AML-193 (cell line): ENCODE data around the gene MYO5B.

Experiments
- DNase-seq, 2 experiments: peaks; one replicate each; lab custom pipeline; 2025; lab: John Stamatoyannopoulos, UW

The MYO5B gene

DNA sequence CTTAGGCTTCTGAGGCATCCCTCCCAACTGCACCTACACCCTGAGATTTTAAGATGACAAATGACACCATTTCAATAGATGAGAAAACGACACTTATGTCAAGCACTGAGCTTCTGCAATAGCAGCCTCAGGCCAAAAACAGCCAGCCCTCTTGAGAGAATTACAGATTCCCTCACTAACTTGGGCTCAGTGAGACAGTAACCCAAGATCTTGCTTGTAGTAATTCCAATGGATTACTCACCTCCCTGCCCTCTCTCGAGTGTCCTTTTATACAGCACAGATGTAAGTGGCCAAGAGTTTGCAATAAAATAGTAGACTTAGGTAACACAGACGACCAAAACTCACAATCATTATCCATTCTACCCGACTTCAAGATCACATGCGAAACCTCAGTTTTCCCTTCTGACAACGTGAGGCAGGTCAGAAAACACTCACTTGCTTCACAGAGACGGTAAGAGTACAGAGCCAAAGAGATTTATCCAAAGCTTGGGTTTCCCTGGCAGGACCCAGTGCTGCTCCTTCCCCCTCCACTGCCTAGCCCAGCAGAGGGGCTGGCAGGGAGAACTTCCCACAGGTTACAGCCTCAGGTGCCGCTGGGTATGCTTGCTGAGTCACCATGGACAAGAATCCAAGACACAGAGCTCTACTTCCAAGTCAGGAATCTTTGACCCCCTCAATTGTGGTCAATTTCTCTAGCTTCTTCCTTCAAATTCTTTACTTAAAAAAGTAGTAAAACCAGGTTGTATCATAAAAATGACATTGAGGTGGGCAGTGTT is 181.4 kb downstream of the MYO5B start:
- no peak for DNase-seq

DNA sequence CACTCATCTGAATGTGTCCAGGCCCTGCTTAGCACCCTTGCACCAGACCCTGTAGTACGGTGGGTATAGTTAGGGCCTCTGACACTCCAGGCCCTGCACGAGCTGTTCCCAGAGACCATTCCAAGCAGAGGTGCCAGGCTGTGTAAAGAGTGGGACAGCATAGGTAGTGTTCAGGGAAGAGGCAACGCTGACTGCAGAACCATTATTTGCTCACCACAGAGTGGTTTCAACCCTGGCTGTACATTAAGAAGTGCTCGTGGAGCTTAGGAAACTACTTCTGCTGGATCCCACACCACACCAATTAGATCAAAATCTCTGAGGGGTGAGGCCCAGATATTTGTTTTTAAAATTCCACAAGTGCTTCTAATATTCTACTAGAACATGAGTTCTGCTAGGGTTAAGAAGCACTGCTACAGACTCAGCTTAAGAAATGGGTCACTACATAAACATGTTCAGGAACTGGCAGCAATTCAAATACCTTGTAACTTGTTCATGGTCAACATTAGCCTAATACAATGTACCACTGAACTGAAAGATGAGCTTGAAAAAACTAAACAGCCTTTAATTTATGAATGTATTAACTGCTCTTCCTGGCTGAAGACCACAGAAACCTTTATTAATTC is 183.0 kb downstream of the MYO5B start:
- no peak for DNase-seq

DNA sequence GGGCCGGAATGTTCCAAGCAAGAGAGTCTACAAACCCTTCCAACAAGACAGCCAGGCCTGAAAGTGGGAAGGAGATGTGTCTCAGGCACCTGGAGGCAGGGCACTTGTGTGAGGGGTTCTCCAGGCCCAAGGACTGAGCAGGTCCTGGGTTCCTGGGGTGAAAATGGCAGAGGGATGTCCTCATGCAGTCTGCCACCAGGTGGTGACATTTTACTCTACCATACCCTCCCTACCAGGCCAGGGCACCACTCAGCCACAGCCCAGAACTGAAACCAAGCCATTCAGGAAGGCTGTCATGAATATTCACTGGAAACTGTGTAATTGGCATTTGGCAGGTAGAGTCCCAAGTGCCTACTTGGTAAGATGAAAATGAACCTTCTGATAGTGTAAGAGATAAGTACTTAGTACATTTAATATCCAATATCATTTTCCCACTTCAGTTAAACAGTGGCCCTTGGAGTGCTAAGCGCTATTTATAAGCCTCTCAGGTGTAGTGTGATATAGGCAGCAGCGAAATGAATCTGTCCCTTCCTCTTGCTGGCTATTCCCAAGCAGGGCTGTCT is 185.1 kb downstream of the MYO5B start:
- peak; percentile 43 to 61 for DNase-seq

DNA sequence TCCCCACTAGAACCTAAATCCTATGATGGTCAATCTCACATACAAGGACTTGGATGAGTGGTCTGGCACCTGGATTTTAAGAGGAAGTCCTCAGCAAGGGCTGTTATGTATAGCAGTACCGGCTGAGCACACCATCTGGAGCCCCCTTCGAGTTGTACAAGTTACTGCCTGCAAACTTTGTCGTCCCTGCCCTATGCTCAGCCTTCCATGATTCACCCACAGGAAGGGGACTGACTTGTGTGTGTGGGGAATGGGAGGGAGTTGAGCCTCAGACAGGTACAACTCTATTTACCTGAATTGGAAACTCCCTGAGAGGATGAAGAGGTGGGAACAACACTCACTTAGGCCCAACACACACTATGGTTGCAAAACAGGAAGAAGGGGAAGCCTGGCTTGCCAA is 186.6 kb downstream of the MYO5B start:
- DNase-seq: no peak

DNA sequence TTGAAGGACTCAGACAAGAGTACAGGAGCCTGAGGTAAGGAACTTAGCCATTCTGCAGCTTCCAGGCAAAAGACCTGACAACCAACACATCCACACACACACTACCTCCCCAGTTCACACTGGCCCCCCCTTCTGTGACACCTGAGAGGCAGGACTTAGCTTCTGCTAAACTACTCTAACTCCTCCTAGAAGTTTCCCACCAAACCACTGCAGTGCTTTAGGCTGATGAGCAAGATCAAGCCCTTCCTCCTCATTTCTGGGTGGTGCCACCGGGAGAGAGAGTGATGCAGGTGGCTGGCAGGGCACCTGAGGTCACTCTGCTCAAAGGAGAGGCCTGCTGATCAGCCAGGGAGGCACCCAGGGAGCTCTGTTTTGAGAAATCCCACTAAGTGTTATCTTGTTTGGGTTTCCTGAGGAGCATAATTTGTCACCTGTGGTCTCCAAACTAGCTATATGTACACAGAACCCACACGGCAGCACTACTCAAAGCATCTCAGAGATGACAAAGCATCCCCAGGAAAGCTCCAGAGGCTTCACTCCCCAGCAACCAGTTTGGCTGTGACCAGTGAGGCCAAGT is 188.4 kb downstream of the MYO5B start:
- DNase-seq: no peak

DNA sequence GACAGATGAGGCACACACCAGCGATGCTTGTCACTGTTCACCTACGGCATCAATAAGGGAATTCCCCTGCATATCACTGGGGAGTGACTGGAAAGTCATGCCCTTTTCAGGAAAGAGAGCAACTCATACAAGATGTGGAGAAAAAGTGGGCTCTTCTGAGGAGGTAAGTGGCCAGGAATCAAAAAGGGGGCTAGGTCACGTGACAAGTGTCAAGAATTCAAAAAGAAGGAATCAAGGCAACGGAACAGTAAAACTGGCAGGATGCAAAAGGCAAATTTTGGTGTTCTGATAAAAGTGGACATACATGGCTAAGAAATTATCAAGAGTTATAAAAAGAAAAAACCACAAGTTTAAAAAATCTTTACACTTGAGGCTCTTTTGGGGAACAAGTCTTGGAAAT is 190.9 kb downstream of the MYO5B start:
- DNase-seq: no peak

DNA sequence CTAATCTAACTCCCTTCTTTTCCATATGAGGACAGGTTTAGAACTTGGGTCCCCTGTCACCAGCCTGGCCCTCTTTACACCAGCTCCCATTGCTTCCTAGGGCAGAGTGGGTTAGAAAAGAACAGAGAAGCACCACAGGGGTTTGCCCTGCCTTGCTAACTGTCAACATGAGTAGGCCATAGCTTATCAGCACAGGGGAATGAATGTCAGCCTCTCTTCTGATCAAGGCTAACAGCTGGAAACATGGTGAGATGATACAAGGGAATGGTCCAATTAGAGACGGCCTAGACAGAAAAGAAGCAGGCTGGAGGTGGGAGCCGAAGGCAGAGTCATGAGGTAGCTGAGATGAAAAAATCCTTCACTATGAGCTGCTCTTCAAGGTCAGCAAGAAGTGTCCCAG is 192.2 kb downstream of the MYO5B start:
- DNase-seq: no peak

DNA sequence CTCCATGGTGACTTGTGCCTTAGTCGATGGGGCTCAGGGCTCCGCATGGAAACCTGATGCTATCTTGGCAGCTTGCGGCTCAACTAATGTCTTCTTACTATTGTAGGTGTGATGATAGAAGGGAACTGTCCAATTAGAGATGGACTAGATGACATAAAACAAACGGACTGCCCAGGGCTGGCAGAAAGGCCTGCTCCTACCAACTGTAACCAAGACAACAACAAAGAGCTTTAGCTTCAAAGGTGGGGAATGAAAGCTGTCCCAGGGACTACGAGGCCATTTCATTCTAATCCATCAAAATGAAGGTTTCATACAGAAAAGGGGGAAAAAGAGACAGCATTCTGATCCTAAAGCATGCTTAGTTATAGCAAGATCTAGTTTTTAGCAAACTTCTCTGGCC is 194.7 kb downstream of the MYO5B start:
- DNase-seq: no peak

DNA sequence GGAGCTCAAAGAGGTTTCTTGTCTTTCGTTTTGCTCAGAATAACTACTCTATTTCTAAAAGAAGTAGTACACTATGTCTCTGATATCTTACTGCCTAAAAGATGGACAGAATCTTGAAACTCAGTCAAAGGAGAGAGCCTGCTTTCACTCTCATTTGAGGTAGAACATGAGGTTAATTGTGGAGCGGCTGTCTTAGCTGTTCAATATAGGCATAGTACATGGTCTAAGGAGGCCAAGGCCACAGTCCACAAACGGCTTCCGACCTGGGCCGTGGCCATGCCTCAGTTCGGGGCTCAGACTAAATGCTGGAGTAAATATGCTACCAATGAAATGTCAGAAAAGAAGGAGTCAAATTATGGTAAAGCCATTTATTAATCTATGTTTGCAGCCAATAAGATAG is 195.8 kb downstream of the MYO5B start:
- no peak for DNase-seq

DNA sequence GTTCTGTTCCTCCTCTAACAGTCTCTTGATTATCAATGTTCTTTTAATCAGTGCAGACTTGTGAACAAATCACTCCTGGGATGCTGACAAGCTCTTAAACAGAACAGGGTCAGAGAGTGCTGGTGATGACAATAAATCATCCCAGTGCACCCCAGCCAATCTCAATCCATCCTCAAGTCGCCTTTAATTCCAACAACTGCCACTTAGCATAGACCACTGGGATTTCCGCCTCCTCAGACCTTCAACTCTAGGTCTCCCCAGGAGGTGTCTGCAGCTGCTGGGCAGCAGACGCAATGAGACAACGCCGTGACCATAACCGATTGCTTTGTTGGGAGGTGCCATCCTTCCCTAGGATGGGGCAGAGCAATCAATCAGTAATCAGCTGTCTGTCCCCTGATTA is 197.4 kb downstream of the MYO5B start:
- DNase-seq: no peak

DNA sequence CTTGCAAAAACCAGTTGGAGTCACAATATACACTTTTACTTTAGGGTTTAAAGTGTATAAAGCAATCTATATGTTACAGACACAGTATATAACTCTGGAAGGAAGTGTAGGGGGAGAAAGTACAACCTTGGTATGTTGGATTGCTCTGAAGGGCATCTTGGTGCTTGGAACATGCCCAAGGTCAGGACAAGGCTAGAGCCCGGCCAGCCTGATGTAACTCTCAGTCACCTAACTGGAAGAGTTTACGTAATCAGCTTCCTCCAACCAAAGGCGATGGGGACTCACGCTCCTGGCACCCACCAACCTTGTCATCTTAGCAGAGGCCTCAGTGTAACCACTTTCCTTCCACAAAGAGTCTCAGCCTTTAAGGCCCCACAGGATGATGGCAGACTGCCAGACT is 200.5 kb downstream of the MYO5B start:
- DNase-seq: no peak

DNA sequence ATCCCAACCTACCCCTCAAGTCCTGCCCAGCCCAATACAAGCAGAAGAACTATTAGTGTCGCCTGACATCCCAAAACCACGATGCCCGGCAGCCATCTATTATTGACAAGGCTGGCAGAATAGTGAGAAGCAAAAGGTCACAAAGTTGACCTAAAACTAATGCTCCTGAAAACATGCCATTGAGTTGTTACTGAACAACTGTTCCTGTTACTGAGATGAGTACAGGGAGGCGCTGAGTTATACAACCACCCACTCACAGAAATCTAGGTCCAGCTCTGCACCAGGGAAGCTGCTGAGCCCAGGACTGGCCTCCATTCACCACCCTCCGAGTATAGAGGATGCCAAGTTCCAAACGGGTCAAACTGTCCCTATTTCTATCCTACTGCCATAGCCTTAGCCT is 201.6 kb downstream of the MYO5B start:
- no peak for DNase-seq

DNA sequence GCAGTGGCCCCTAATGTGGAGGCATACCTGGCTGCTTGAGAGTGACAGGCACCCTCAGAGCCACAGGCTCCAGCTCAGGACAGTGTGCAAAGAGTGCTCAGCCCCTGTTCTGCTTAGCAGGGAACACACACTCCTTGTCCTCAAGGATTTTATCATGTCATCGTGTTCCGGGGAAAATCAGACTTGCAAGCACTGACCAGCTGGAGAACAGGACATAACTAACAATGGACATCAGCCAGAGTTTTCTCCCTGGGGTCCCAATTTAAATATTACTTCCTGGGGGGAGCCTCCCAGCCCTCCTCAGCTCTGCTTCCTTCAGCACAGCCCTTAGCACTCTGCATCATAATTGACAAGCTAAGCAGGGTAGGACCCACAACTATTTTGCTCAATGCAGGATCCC is 206.2 kb downstream of the MYO5B start:
- no peak for DNase-seq

DNA sequence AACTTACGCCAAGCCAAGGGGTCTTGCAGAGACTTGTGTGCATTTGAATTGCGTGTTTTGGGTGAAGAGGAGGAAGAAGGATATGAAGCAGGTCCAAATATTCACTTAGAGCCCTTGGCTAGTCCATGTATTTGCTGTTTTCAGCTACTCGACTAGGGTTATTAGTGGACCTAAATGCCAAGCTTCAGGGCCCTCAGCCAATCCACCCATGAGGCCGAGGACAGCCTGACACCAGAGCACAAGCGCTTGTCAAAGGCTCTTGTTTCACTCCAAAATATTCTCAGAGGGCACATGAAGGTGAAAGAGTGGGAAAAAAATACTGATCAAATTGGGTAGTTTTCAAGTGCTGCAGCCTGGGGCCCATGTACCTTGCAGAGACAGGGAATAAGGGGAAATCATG is 206.8 kb downstream of the MYO5B start:
- no peak for DNase-seq

DNA sequence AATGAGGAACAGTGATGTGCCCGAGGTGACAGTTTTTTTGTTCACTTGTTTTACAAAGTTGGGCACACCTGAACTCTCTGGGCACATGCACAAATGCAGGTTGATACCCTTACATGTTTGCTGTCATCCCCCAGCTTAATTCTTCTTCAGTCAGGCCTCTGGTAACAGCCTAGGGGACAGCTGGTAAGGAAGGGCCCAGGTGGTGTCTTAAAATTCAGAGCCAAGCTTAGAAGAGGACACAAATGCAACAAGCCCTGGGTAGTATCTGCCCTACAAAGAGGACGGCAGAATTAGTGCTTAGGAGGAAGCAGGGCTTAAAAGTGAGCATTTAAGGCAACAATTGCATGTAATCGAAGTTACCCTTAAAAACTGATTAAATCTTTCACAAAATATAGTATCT is 209.7 kb downstream of the MYO5B start:
- DNase-seq: no peak

DNA sequence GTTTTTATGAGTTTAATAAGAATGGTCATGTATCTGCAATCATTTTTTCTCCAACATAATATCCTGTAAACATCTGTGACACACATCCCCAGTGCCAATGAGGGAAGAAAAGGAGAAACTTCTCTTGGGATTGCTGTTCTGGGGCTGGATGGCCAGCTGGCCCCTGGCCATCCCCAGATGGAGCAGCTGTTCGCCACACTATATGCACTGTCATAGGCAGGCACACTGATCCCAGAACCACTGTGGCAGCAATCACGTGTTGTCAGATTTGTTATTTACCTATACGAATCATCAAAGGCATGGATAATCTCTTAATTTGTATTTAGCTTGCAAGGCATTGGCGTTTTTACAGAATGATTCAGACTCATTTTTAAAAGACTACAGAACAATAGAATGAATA is 214.1 kb downstream of the MYO5B start:
- no peak for DNase-seq

DNA sequence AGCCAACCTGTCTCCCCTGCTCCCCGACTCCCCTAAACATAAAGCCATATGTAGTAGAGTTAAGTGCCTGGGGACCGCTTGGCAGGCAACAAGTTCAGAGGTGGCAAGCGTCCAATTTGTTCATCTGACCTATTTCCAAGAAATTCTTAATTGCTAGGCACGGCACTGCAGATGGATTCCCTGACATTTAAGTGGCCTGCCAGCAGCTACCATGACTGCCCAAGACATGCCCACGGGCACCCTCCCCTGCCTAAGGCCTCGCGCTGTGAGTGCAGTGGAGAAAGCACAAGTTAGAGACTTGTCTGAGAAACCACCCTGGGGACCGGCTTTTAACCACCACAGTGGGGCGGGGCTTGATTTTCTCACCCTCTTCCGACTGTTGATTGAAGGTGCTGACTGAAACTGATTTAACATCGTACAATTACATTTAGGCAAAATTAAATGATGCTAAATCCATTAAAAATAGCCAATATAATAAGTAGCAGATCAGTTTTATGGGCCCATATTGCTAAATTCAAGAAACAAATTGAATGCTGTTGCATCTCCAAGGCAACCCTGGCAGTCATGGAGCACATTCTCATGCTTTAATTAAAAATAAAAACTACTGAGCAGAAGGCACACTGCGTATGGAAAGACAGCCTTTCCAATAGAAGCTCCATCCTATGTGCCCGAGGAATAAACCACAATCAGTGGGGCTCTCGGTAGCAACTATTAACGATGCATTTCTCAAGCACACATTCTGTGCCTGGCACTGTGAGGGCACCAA is 218.0 kb downstream of the MYO5B start:
- no peak for DNase-seq

DNA sequence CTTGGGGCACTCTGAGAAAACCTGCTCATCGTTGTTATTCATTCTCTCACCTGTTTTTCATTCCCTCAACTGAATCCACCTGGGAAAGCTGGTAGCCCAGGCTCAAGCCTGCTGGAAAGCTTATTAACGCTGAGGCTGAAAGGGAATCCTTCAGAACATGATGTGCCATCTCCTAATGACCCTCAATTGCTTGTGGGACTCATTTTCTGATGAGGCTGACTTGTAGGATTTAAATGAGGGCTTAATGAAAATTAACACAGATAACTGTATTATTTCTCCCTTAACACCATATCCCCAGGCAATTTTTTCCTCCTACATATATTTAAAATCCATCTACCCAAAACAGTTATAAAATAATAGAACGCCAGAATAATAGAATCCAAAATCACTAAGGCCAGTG is 218.9 kb downstream of the MYO5B start:
- no peak for DNase-seq

DNA sequence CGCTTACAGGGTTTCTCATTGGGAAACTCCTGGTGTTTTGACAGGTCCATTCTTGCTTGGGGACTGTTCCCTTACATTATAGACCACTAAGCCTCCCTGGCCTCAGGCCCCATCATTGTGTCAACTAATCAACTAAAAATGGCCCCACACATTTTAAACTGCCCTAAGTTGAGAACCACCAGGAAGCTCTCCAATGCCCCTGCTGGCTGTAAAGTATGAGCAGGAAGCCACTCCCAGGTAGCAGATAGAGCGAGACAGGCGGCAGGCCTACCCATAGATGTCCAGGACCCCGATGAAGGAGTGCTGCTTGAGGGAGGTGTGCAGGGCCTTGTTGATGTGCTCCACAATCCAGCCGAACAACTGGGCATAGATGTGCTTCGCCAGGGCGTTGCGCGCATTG is 220.9 kb downstream of the MYO5B start:
- no peak for DNase-seq

DNA sequence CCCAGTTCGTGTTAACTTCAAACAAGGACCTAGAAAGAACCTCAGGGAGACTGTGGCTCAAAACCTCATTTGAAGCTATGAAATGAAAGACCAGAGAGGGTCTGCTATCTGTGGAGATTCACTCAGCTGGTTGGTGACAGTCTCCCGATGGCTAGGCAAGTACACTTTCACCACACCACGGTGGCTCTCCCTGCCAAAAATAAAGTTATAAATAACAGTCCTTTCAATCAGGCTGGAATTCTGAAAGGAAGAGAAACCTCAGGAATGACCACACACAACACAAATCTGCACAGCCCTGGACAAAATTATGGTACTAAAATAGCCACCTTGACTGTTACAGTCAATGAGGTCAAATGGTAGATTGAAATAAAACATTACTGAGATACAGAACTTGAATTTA is 221.4 kb downstream of the MYO5B start:
- no peak for DNase-seq

DNA sequence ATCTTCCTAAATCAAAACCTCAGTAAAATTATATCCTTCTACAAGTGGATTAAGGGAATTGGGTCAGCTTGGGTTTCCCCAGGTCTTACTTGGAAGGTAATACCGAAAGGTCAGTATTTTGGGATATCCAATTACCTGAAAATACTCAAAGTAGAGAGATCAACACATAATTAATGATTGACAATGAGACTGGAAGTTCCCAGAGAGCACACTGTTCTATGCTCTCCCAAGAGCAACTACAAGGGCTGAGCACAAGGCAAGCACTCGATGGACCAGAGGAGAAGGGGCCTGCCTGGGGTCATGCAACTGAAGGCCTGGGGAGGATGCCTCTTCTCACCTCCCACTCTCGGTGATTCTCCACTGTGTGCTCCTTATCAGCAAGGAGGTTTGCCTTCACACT is 222.4 kb downstream of the MYO5B start:
- DNase-seq: no peak

DNA sequence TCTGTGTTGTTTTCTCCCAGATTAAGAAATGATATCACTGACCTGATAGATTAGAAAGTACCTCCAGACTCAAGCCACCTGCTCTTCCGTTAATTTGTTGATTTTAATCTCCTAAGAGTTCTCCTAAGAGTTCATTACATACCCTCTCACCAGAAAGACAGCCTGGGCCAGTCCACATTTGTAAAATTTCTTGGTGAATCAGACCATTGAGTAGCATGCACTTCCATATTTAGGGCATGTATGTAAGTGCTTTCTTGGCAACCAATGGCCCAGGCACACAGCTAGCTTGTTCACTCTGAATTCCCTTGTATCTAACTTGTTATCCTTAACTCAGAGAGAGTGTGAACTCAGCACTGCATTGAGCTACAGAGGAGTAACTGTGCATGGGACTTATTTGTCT is 223.5 kb downstream of the MYO5B start:
- no peak for DNase-seq

DNA sequence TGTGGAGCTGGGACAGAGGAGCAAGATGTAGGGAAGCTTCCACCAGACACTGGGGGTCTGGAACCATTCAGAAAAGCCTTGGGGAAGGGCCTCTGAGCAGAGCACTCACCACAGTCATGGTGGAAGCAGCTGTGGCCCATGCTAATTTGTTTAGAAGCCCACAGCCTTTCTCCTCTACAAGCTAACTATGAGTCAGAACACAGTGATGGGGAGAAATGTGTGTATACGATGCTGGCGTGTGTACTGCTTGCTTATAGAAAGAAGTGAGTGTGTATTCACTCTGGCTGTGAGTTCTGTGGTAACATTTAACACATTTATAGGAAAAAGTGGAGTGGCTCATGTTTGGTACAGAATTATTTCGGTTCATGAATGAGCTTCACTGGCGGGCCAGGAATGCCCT is 224.6 kb downstream of the MYO5B start:
- DNase-seq: no peak
